ENCODE results near the gene SLC6A3. TPM values are rescaled to one million over a fixed set of nuclear protein-coding genes. Genes with fewer than 3 reads are reported as not detected.
A peak's percentile ranks its signal among the peaks of the same experiment; 100 is the strongest.

Gene SLC6A3
- total RNA-seq, 1 experiment from 2014 or later: 0.74 TPM

- ATAC-seq: peak; percentile 17
- peaks cover 75% of the 10 kb centered on the region for H3K27me3 Mint-ChIP-seq (ENCODE audit: low read depth)
- peaks cover under 1% of the 10 kb centered on the region; the same call in 1 of the 2 replicates for H3K9me3 Mint-ChIP-seq
- POLR2A ChIA-PET: no interaction called here
- peaks cover 4% of the 10 kb centered on the region for H3K4me1 Mint-ChIP-seq
- TF ChIP-seq TEAD1 (CRISPR knock-in tag; IDR thresholded peaks at IDR 0.05) (no peak), SMAD3 (CRISPR knock-in tag; IDR thresholded peaks at IDR 0.05; ENCODE audit: borderline replicate concordance) (no peak), EMX1 (CRISPR knock-in tag; IDR thresholded peaks at IDR 0.05) (no peak), CREB1 (CRISPR knock-in tag; IDR thresholded peaks at IDR 0.05) (no peak), TEAD4 (CRISPR knock-in tag; IDR thresholded peaks at IDR 0.05) (no peak), HMGA2 (CRISPR knock-in tag; IDR thresholded peaks at IDR 0.05) (no peak), ZNF317 (CRISPR knock-in tag; IDR thresholded peaks at IDR 0.05; ENCODE audit: borderline replicate concordance, low read depth) (no peak), ELF4 (CRISPR knock-in tag; IDR thresholded peaks at IDR 0.05; ENCODE audit: low read depth) (no peak), GTF2I (CRISPR knock-in tag; conservative IDR thresholded peaks at IDR 0.05) (no peak)
- TF ChIP-seq, protein P1, sequence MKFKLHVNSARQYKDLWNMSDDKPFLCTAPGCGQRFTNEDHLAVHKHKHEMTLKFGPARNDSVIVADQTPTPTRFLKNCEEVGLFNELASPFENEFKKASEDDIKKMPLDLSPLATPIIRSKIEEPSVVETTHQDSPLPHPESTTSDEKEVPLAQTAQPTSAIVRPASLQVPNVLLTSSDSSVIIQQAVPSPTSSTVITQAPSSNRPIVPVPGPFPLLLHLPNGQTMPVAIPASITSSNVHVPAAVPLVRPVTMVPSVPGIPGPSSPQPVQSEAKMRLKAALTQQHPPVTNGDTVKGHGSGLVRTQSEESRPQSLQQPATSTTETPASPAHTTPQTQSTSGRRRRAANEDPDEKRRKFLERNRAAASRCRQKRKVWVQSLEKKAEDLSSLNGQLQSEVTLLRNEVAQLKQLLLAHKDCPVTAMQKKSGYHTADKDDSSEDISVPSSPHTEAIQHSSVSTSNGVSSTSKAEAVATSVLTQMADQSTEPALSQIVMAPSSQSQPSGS (CRISPR knock-in tag; IDR thresholded peaks at IDR 0.05; ENCODE audit: borderline replicate concordance, low read depth): no peak
- TF ChIP-seq, protein P2, sequence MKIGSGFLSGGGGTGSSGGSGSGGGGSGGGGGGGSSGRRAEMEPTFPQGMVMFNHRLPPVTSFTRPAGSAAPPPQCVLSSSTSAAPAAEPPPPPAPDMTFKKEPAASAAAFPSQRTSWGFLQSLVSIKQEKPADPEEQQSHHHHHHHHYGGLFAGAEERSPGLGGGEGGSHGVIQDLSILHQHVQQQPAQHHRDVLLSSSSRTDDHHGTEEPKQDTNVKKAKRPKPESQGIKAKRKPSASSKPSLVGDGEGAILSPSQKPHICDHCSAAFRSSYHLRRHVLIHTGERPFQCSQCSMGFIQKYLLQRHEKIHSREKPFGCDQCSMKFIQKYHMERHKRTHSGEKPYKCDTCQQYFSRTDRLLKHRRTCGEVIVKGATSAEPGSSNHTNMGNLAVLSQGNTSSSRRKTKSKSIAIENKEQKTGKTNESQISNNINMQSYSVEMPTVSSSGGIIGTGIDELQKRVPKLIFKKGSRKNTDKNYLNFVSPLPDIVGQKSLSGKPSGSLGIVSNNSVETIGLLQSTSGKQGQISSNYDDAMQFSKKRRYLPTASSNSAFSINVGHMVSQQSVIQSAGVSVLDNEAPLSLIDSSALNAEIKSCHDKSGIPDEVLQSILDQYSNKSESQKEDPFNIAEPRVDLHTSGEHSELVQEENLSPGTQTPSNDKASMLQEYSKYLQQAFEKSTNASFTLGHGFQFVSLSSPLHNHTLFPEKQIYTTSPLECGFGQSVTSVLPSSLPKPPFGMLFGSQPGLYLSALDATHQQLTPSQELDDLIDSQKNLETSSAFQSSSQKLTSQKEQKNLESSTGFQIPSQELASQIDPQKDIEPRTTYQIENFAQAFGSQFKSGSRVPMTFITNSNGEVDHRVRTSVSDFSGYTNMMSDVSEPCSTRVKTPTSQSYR (CRISPR knock-in tag; IDR thresholded peaks at IDR 0.05): no peak
- peak overlapping the region; percentile 60 for H3K4me3 Mint-ChIP-seq
- CTCF ChIA-PET: no interaction called here
- peak; percentile 39 for DNase-seq (ENCODE audit: low spot score)
- H3K27ac Mint-ChIP-seq: no peak overlapping the region
- no peaks in the 10 kb centered on the region for H3K36me3 Mint-ChIP-seq
Observed at GRCh38 chr5:1445689-1446601, 705 bp upstream of the SLC6A3 start.

- peak; percentile 24 for DNase-seq (ENCODE audit: low spot score)
- H3K36me3 Mint-ChIP-seq: peaks cover 4% of the 10 kb centered on the region; the same call in 1 of the 2 replicates
- POLR2A ChIA-PET: no interaction called here
- peaks cover 12% of the 10 kb centered on the region for H3K9me3 Mint-ChIP-seq
- ATAC-seq: peak; percentile 11
- CTCF ChIA-PET: interaction anchor here (1.1 kb wide), 1 partner anchor 200 kb away, joined by 4 read pairs; no protein-coding TSS in a partner anchor
- no peak overlapping the region for H3K27ac Mint-ChIP-seq
- peaks cover 80% of the 10 kb centered on the region for H3K27me3 Mint-ChIP-seq (ENCODE audit: low read depth)
- peak overlapping the region; percentile 69 for H3K4me3 Mint-ChIP-seq
- TF ChIP-seq USF1 (CRISPR knock-in tag; IDR thresholded peaks at IDR 0.05) (0 out of 2 replicates have a peak, but pooled peaks have one; percentile 16), ZNF671 (CRISPR knock-in tag; IDR thresholded peaks at IDR 0.05) (no peak)
- H3K4me1 Mint-ChIP-seq: peaks cover 4% of the 10 kb centered on the region
Observed at GRCh38 chr5:1444361-1445189, 665 bp downstream of the SLC6A3 start.

GRCh38 chr5:1443991-1444360 is 1.3 kb downstream of the SLC6A3 start:
- Mint-ChIP-seq H3K4me3 (peak overlapping the region; percentile 69), H3K27me3 (ENCODE audit: low read depth) (peaks cover 74% of the 10 kb centered on the region)
- ATAC-seq: no peak

More at GRCh38 chr5:1443991-1444360, 1.3 kb downstream of the SLC6A3 start:
- Mint-ChIP-seq H3K36me3 (peaks cover 4% of the 10 kb centered on the region; the same call in 1 of the 2 replicates), H3K4me1 (peaks cover 4% of the 10 kb centered on the region), H3K27ac (no peak overlapping the region), H3K9me3 (peaks cover 12% of the 10 kb centered on the region)
- ChIA-PET POLR2A (no interaction called here), CTCF (interaction anchor here (1.1 kb wide), 1 partner anchor 201 kb away, joined by 4 read pairs; no protein-coding TSS in a partner anchor)
- no peak for TF ChIP-seq NFATC4 (CRISPR knock-in tag; IDR thresholded peaks at IDR 0.05)
- TF ChIP-seq ELF4 (CRISPR knock-in tag; IDR thresholded peaks at IDR 0.05; ENCODE audit: low read depth): no peak
- TF ChIP-seq NR1H2 (CRISPR knock-in tag; IDR thresholded peaks at IDR 0.05): no peak
- no peak for TF ChIP-seq GRHL2 (CRISPR knock-in tag; IDR thresholded peaks at IDR 0.05; ENCODE audit: insufficient replicate concordance, severe bottlenecking)
- TF ChIP-seq JUN (CRISPR knock-in tag; IDR thresholded peaks at IDR 0.05): no peak
- TF ChIP-seq USF2 (CRISPR knock-in tag; IDR thresholded peaks at IDR 0.05): no peak
- DNase-seq (ENCODE audit: low spot score): no peak
